ENCODE measurements around the gene TSN. TPM values are rescaled to one million over a fixed set of nuclear protein-coding genes. Genes with fewer than 3 reads are reported as not detected.

TSN gene
- total and polyA plus RNA-seq, 11 donors: 17.2 to 58.8 (median 43.8) TPM

DNA sequence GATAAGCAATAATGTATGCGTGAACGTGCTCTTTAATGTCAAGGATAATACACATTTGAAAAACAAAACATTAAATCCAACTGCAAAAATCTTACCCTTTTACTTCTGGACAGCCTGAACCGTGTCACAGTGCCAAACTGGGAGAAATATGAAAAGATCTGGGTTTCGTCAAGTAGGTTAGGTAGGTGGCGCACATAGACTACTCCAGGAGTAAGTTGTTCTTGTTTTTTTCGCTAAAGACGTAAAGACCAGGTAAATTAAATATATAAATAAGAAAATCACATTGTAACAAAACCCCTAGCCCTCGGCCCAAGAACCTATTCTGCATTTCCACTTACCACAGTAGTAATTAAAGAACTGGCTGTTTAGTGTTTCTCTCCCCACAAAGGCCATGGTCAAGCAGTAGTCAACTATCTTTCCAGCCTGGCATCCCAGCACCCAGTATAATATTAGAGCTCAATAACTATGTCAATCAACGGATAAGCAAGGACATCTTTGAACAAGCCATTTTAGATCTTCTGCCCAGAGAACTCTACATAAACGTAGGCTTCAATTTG, 19.9 kb upstream of the TSN start:
- WGBS, 4 donors: 44 to 48% (median 46%) methylated on average over 10 of the region's 10 CpGs
- DNase-seq (no peak), ATAC-seq (no peak)
- peak overlapping the region in 11 of 12 donors; percentile 54 to 98 (median 83) for H3K4me3 ChIP-seq
- TF ChIP-seq CTCF (IDR thresholded peaks at IDR 0.05) (no peak), POLR2A (IDR thresholded peaks at IDR 0.05) (no peak)
- H3K27ac ChIP-seq: peak overlapping the region in 7 of 12 donors; percentile 70 to 86 (median 80)
- no peaks in the 10 kb centered on the region for H3K27me3 ChIP-seq
- no peaks in the 10 kb centered on the region for H3K9me3 ChIP-seq
- H3K36me3 ChIP-seq: peaks cover 0 to 48% (median 43%) of the 10 kb centered on the region in 9 donors
- intact Hi-C loops (cut with DNase I): loop anchor here in 6 of 10 donors (2.0 to 5.0 kb wide), 5 partner anchors 19 to 208 kb away; partner anchors contain the start of genes RNU4ATAC (in 5 of the 6) and TSN (in 2 of the 6)
- peaks cover 0 to 18% (median 9%) of the 10 kb centered on the region in 12 donors for H3K4me1 ChIP-seq

DNA sequence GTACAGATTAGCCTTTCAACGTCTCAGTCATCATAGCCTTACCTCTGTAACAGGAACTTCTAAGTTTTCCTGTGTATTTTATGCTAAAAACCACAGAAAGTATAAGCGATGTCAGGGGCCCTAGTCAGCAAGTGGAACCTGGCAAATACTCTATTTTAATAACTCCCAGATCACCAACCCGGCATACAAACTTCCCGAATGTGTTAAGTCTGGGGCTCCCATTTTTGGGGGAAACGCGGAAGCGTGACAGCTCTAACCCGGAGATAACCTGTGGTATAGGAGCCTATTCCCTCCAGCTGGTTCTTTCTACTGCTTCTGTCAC, 19.4 kb upstream of the TSN start:
- Histone ChIP-seq H3K4me1 (peaks cover 0 to 18% (median 9%) of the 10 kb centered on the region in 12 donors), H3K27ac (peak overlapping the region; percentile 40 to 86 (median 75)), H3K36me3 (peaks cover 0 to 43% (median 38%) of the 10 kb centered on the region in 9 donors), H3K27me3 (no peaks in the 10 kb centered on the region), H3K9me3 (no peaks in the 10 kb centered on the region), H3K4me3 (peak overlapping the region; percentile 17 to 98 (median 82))
- intact Hi-C loops (cut with DNase I): loop anchor here in 6 of 10 donors (2.0 to 5.0 kb wide), 5 partner anchors 19 to 209 kb away; partner anchors contain the start of genes RNU4ATAC (in 5 of the 6) and TSN (in 2 of the 6)
- 0 to 2% (median 1%) methylated on average over 8 of the region's 8 CpGs for WGBS, 4 donors
- TF ChIP-seq CTCF (IDR thresholded peaks at IDR 0.05) (no peak), POLR2A (IDR thresholded peaks at IDR 0.05) (no peak)
- ATAC-seq (no peak), DNase-seq (no peak)

DNA sequence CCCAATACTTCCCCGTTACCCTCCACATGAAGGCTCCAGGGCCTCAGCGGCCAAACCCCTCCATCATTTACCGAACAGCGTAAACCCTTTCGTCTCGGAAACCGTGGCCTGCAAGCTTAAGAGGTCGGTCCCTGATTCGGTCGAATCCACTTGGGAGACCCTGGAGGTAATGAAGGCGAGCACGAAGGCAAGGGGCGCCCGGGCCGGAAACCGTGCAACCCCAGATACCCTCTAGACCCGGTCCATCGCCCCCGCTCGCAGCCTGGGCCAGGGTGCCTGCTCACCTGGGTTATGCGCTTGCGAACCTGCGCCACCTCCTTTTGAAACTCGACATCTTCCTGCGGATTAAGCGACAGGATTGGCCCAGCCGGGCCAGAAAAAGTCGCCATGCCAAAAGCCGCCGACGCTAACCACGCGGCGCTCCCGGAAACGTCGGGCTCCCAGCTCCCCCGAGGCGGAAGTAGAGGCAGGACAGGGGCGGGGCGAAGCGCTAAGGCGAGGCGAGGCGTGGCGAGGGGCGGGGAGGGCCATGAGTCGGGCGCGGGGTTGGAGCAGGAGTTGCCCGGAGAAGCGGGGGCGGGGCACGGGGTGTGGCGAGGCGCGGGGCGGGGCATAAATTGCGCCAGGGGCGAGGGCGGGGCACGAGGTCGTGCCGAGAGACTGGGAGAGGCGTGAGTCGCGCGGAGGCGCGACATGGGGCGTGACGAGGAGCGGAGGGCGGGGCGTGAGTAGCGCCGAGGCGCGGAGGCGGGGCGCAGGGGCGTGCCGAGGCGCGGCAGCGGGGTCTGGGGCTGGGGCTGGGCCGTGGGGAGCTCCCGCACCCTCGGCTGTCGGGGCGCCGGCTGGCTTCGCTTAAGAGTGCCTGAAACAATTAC, 18.8 kb upstream of the TSN start, which contains the start of gene NIFK:
NIFK (minus strand) TSS at position 414 of the 875 bp plus-strand sequence; CDS start at position 389, 25 bp downstream.
- WGBS, 4 donors: 0 to 1% (median 0%) methylated on average over 25 to 93 of the region's 93 CpGs
- peak; percentile 98 to 99 (median 98) for ATAC-seq
- Histone ChIP-seq H3K27ac (peak within 1 kb of the TSS; percentile 53 to 86 (median 78)), H3K4me1 (peaks cover 0 to 18% (median 9%) of the 10 kb centered on the region in 12 donors), H3K4me3 (peak within 1 kb of the TSS; percentile 40 to 98 (median 82)), H3K36me3 (peaks cover 0 to 37% (median 32%) of the 10 kb centered on the region in 9 donors), H3K9me3 (no peaks in the 10 kb centered on the region), H3K27me3 (no peaks in the 10 kb centered on the region)
- peak; percentile 99 to 100 (median 99) for DNase-seq
- intact Hi-C loops (cut with DNase I): loop anchor here in 6 of 10 donors (2.0 to 5.0 kb wide), 5 partner anchors 18 to 209 kb away; partner anchors contain the start of genes RNU4ATAC (in 5 of the 6) and TSN (in 2 of the 6)
- TF ChIP-seq CTCF (IDR thresholded peaks at IDR 0.05) (peak in 2 of 12 donors; percentile 13 to 23), POLR2A (IDR thresholded peaks at IDR 0.05) (peak in 1 of 2 donors; percentile 35)

DNA sequence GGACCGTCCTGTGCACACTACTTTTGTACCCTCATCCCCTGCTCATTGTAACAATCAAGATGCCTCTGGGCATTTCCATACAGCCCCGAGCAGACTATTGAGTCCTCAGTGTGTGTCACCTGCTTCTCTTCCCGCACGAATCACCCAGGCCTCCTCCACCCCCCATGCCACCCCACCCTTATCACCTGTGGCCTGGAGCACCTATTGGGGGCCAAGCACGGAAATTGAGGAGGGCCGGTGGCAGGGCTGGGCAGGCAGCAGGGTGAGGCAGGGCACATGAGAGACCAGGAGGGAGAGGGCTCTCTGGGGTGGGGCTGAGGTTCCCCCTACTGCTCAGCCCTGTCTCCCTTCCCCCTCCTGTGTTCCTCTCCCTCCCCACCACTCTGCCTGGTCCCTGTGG, 14.5 kb upstream of the TSN start:
- peaks cover 0 to 7% (median 2%) of the 10 kb centered on the region in 12 donors for H3K4me1 ChIP-seq
- ATAC-seq (no peak), DNase-seq (no peak)
- no peaks in the 10 kb centered on the region for H3K27me3 ChIP-seq
- H3K36me3 ChIP-seq: no peaks in the 10 kb centered on the region
- intact Hi-C loops (cut with DNase I): no loop called here
- WGBS, 4 donors: 84 to 90% (median 88%) methylated on average over 6 of the region's 6 CpGs
- no peak overlapping the region for H3K4me3 ChIP-seq
- no peak overlapping the region for H3K27ac ChIP-seq
- H3K9me3 ChIP-seq: no peaks in the 10 kb centered on the region
- no peak for TF ChIP-seq CTCF (IDR thresholded peaks at IDR 0.05)
- TF ChIP-seq POLR2A (IDR thresholded peaks at IDR 0.05): no peak
